ENCODE data around the gene PHRF1. TPM values are rescaled to one million over a fixed set of nuclear protein-coding genes. Genes with fewer than 3 reads are reported as not detected.

The PHRF1 gene
- total RNA-seq, 4 donors from 2014 or later, result 24.5 to 38.2 (median 28.7) TPM

DNA sequence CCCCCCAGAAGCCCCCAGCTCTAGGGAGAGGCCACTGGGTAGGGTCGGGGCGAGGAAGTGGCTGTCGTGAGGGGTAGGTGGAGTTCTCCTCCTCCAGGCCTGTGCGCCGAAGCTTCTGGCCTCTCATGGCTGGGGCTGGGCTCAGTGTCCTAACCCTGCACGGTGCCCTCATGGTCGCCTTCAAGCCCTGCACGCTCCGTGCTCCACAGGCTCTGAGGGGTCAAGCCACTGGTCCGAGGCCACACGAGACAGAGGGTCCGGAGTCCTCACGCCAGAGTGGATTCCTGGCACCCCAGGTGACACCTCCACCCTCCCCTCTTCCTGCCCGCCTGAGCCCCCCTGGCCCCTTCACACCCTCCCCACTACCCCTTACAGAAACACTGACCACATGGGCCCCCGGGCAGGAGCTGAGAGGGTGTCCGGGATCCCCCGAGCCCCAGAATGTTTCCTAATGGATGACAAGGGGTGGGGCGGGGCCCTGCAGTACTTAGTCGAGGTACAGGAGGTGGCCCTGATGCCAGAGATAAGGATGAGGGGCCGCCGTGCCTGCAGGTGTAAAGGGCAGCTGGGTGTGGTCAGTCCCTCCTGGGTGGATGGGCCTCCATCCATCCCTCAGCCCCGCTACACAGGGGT, 49.5 kb downstream of the PHRF1 start:
- Histone ChIP-seq H3K4me1 (peaks cover 2 to 33% (median 21%) of the 10 kb centered on the region in 4 donors), H3K27me3 (peaks cover 0 to 40% (median 2%) of the 10 kb centered on the region in 4 donors), H3K4me3 (no peak overlapping the region), H3K36me3 (peaks cover 0 to 32% (median 17%) of the 10 kb centered on the region in 4 donors), H3K27ac (replicated peaks in 1 of 4) (no peak overlapping the region), H3K9me3 (no peaks in the 10 kb centered on the region)
- intact Hi-C loops (cut with DNase I), result no loop called here
- WGBS, result 93% methylated on average over 16 of the region's 22 CpGs
- DNase-seq (ENCODE audit: extremely low spot score), result no peak
- TF ChIP-seq, protein P1, sequence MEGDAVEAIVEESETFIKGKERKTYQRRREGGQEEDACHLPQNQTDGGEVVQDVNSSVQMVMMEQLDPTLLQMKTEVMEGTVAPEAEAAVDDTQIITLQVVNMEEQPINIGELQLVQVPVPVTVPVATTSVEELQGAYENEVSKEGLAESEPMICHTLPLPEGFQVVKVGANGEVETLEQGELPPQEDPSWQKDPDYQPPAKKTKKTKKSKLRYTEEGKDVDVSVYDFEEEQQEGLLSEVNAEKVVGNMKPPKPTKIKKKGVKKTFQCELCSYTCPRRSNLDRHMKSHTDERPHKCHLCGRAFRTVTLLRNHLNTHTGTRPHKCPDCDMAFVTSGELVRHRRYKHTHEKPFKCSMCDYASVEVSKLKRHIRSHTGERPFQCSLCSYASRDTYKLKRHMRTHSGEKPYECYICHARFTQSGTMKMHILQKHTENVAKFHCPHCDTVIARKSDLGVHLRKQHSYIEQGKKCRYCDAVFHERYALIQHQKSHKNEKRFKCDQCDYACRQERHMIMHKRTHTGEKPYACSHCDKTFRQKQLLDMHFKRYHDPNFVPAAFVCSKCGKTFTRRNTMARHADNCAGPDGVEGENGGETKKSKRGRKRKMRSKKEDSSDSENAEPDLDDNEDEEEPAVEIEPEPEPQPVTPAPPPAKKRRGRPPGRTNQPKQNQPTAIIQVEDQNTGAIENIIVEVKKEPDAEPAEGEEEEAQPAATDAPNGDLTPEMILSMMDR (IDR thresholded peaks at IDR 0.05), result no peak
- no peak for TF ChIP-seq EP300 (IDR thresholded peaks at IDR 0.05)

DNA sequence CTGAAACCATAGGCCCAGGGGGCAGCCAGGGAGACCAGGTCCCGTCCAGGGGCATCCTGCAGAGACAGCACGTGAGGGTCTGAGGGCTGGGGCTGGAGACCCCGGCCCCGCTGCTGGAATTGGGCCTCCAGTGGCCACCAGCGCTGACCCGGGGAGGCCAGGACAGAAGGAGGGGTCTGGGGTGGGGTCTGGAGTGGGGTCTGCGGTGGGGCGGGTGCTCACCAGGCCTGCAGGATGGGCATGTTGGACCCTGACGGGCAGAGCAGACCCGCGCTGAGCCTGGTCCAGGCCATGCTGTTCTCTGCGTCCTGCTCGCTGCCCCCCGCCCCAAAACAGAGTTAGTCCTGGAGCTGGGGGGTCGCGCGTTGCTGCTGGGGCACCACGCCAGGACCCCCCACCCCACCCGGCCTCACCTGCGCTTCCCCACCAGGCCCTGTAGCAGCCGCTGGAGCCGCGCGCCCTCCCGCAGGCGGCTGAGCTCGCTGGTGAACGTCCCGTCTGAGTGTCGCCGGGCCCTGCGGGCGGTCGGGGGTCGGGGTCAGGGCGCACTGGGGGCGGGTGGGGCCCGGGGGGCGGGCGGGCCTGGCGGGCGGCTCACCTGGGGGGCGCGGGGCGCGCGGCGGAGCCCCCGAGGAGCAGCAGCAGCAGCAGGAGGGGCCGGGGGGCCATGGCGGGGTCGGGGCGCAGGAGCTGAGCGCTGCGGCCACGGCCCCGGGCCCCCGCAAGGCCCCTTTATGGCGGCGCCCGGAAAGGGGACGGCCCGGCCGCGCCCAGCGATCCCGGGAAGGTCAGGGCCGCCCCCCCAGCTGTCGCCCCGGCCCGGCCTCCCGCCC, 50.4 kb downstream of the PHRF1 start, which contains the start of gene SCT:
TSS of gene SCT (minus strand) at position 707 of the 833 bp plus-strand sequence. CDS start at position 669, 38 bp downstream.
- 13% methylated on average over 15 of the region's 72 CpGs for WGBS
- DNase-seq (ENCODE audit: extremely low spot score), result no peak
- Histone ChIP-seq H3K9me3 (no peaks in the 10 kb centered on the region), H3K27me3 (peaks cover 0 to 40% (median 2%) of the 10 kb centered on the region in 4 donors), H3K36me3 (peaks cover 0 to 27% (median 15%) of the 10 kb centered on the region in 4 donors), H3K27ac (replicated peaks in 1 of 4) (no peak within 1 kb of the TSS), H3K4me3 (peak within 1 kb of the TSS in 1 of 4 donors; percentile 3), H3K4me1 (peaks cover 2 to 29% (median 19%) of the 10 kb centered on the region in 4 donors)
- intact Hi-C loops (cut with DNase I), result no loop called here
- TF ChIP-seq, protein P1 (IDR thresholded peaks at IDR 0.05), result no peak
- TF ChIP-seq EP300 (IDR thresholded peaks at IDR 0.05) (no peak), POLR2A (IDR thresholded peaks at IDR 0.05; ENCODE audit: low read depth) (no peak), POLR2AphosphoS5 (IDR thresholded peaks at IDR 0.05) (no peak)

DNA sequence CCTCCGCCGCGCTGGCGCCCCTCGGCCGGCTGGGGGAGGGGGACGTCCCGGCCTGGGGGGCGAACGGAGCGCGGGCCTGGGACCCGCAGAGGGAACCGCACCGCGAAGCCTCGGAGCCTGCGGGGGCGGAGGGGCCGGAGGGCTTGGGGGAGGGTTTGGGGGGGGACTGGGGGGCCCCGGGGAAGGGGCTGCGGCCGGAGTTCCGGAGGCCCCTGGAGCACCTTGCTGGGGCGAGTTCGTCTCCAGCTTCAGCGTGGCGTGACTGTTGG, 51.0 kb downstream of the PHRF1 start:
- no peaks in the 10 kb centered on the region for H3K9me3 ChIP-seq
- no peak for DNase-seq (ENCODE audit: extremely low spot score)
- TF ChIP-seq, protein P1 (IDR thresholded peaks at IDR 0.05), result no peak
- no peak for TF ChIP-seq POLR2AphosphoS5 (IDR thresholded peaks at IDR 0.05)
- peaks cover 0 to 40% (median 2%) of the 10 kb centered on the region in 4 donors for H3K27me3 ChIP-seq
- WGBS, result 71% methylated on average over 4 of the region's 28 CpGs
- intact Hi-C loops (cut with DNase I), result no loop called here
- no peak overlapping the region for H3K27ac ChIP-seq (replicated peaks in 1 of 4)
- peaks cover 2 to 29% (median 19%) of the 10 kb centered on the region in 4 donors for H3K4me1 ChIP-seq
- peaks cover 0 to 21% (median 12%) of the 10 kb centered on the region in 4 donors for H3K36me3 ChIP-seq
- peak overlapping the region in 1 of 4 donors; percentile 3 for H3K4me3 ChIP-seq

DNA sequence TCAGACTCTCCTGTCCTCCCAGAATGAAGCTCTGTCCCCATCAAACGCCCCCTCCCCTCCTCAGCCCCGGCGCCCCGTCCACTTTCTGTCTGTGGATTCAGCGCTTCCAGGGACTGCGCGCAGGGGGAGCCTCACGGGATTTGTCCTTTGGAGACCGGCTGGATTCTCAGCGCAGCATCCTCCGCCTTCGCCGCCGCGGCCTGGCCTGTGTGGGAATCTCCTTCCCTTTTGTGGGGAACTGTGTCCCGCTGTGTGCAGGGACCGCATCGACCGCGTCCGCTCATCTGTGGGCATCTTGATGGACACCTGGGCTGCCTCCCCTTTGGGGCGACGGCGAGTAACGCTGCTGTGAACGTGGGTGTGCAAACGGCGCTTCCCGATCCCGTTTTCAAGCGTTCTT, 51.8 kb downstream of the PHRF1 start:
- Histone ChIP-seq H3K4me1 (peaks cover 2 to 29% (median 19%) of the 10 kb centered on the region in 4 donors), H3K27me3 (peaks cover 0 to 38% (median 2%) of the 10 kb centered on the region in 4 donors), H3K27ac (replicated peaks in 1 of 4) (peak overlapping the region in 1 of 4 donors; percentile 69), H3K9me3 (no peaks in the 10 kb centered on the region), H3K4me3 (no peak overlapping the region), H3K36me3 (peaks cover 0 to 13% (median 7%) of the 10 kb centered on the region in 4 donors)
- intact Hi-C loops (cut with DNase I), result no loop called here
- TF ChIP-seq, protein P1 (IDR thresholded peaks at IDR 0.05), result no peak
- TF ChIP-seq POLR2AphosphoS5 (IDR thresholded peaks at IDR 0.05), result no peak
- no peak for TF ChIP-seq EP300 (IDR thresholded peaks at IDR 0.05)
- no peak for TF ChIP-seq POLR2A (IDR thresholded peaks at IDR 0.05; ENCODE audit: low read depth)
- DNase-seq (ENCODE audit: extremely low spot score), result no peak
- 89% methylated on average over 30 of the region's 31 CpGs for WGBS

All from esophagus muscularis mucosa (tissue), 4 donors.